Measurements from ENCODE around the gene LRRC8E. TPM values are rescaled to one million over a fixed set of nuclear protein-coding genes. Genes with fewer than 3 reads are reported as not detected.

Gene LRRC8E
- total and polyA plus RNA-seq, 2 of the 8 experiments (the other 6 are each of a cell fraction or from before 2014, with no cell fraction given) = 2.7 to 2.9 TPM

- Histone ChIP-seq H3K18ac (ENCODE audit: extremely low read depth, low read length) (no peak overlapping the region), H2BK12ac (ENCODE audit: low read depth, low read length) (no peak overlapping the region), H3K4me1 (replicated peaks in 1 of 4; ENCODE audit: control insufficient read depth in 3 of 4, insufficient read depth in 4 of 4, low read length in 3 of 4) (peaks cover 0 to 21% (median 9%) of the 10 kb centered on the region in 4 experiments; a peak in 5 of 7 replicates), H3K56ac (replicated peaks; ENCODE audit: insufficient read length, low read depth, low read length) (no peak overlapping the region), H2BK5ac (ENCODE audit: low read depth, low read length) (no peak overlapping the region), H3K79me2 (ENCODE audit: control insufficient read depth in 1 of 2, insufficient read depth in 2 of 2, low read length in 2 of 2) (no peaks in the 10 kb centered on the region), H2BK120ac (replicated peaks; ENCODE audit: low read depth, low read length) (no peak overlapping the region), H4K5ac (ENCODE audit: insufficient read length, low read depth, low read length) (no peak overlapping the region), H3K36me3 (ENCODE audit: control insufficient read depth in 2 of 4, insufficient read depth in 4 of 4, low read length in 3 of 4) (peaks cover 0 to 3% (median 0%) of the 10 kb centered on the region in 4 experiments; a peak in 2 of 8 replicates), H2BK15ac (ENCODE audit: low read length) (no peak overlapping the region), H3K79me1 (ENCODE audit: low read depth, low read length) (no peaks in the 10 kb centered on the region), H2AK5ac (ENCODE audit: low read depth, low read length) (no peak overlapping the region), H4K20me1 (replicated peaks in 1 of 2; ENCODE audit: control insufficient read depth in 1 of 2, insufficient read depth in 2 of 2, low read length in 2 of 2) (peaks cover 10 to 18% of the 10 kb centered on the region in 2 experiments), H4K91ac (replicated peaks; ENCODE audit: insufficient read length, low read length) (no peak overlapping the region), H3K9me3 (ENCODE audit: insufficient read depth in 2 of 2, low read depth in 1 of 2, low read length in 1 of 2) (no peaks in the 10 kb centered on the region), H3K4me2 (ENCODE audit: insufficient read depth in 1 of 2, low read depth in 2 of 2, low read length in 2 of 2) (no peak overlapping the region), H3K23ac (ENCODE audit: insufficient read length) (no peak overlapping the region), H3K27me3 (replicated peaks in 1 of 4; ENCODE audit: control insufficient read depth in 3 of 4, extremely low read depth in 1 of 4, insufficient read depth in 3 of 4, low read length in 3 of 4) (peaks cover 0 to 11% (median 11%) of the 10 kb centered on the region in 4 experiments; a peak in 5 of 7 replicates), H2BK20ac (ENCODE audit: low read length) (no peak overlapping the region), H3K9ac (replicated peaks in 1 of 4; ENCODE audit: extremely low read depth in 1 of 4, low read depth in 3 of 4, low read length in 3 of 4) (no peak overlapping the region), H2AFZ (ENCODE audit: low read length) (no peak overlapping the region), H3K4me3 (ENCODE audit: extremely low read depth in 1 of 4, insufficient read depth in 2 of 4, low read depth in 3 of 4, low read length in 4 of 4) (no peak overlapping the region), H3K4ac (replicated peaks; ENCODE audit: insufficient read length, low read depth, low read length) (no peak overlapping the region), H3K14ac (ENCODE audit: insufficient read length) (no peak overlapping the region), H3K23me2 (ENCODE audit: low read depth, low read length) (peaks cover 14% of the 10 kb centered on the region), H4K8ac (ENCODE audit: extremely low read depth, insufficient read depth, low read length) (no peak overlapping the region), H3K27ac (ENCODE audit: low read depth, low read length) (no peak overlapping the region)
- WGBS, 2 experiments (ENCODE audit: extremely low coverage in 1 of 2, insufficient coverage in 1 of 2, insufficient read length in 1 of 2, insufficient replicate concordance in 2 of 2, low coverage in 1 of 2, low lambda C conversion rate in 2 of 2, missing lambda C conversion rate in 1 of 2) = 87% methylated on average over 8 of the region's 8 CpGs; no CpG with 5 or more reads in 1 of the 2 experiments
- POLR2A ChIA-PET (ENCODE audit: partially characterized antibody) = interaction anchor here (1.5 to 10.6 kb wide), 5 partner anchors 19 to 58 kb away, joined by 3 to 106 read pairs (median 5); partner anchors contain the start of gene TIMM44
- FAIRE-seq (no peak), DNase-seq (ENCODE audit: low read depth in 1 of 2, low spot score in 2 of 2) (no peak)
- CTCF ChIA-PET (ENCODE audit: partially characterized antibody) = interaction anchor here (0.6 to 9.0 kb wide), 7 partner anchors 14 to 84 kb away, joined by 3 to 112 read pairs (median 4); partner anchors contain the start of gene TIMM44
- TF ChIP-seq, protein P1, sequence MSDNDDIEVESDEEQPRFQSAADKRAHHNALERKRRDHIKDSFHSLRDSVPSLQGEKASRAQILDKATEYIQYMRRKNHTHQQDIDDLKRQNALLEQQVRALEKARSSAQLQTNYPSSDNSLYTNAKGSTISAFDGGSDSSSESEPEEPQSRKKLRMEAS (IDR thresholded peaks at IDR 0.05) = no peak
- TF ChIP-seq GTF2F1 (IDR thresholded peaks at IDR 0.05; ENCODE audit: borderline replicate concordance, low read depth, low read length) (no peak), FOSL1 (IDR thresholded peaks at IDR 0.05; ENCODE audit: insufficient read depth, low read depth, low read length) (no peak)
These were observed 34.5 kb downstream of the LRRC8E start for GRCh38 chr19:7922836-7923195.

Measured in H1 (cell line).